Measurements from ENCODE around the gene PKD1L1. TPM values are rescaled to one million over a fixed set of nuclear protein-coding genes. Genes with fewer than 3 reads are reported as not detected.

PKD1L1 gene
- polyA plus RNA-seq, 4 donors = 0.11 to 0.27 (median 0.21) TPM

DNA sequence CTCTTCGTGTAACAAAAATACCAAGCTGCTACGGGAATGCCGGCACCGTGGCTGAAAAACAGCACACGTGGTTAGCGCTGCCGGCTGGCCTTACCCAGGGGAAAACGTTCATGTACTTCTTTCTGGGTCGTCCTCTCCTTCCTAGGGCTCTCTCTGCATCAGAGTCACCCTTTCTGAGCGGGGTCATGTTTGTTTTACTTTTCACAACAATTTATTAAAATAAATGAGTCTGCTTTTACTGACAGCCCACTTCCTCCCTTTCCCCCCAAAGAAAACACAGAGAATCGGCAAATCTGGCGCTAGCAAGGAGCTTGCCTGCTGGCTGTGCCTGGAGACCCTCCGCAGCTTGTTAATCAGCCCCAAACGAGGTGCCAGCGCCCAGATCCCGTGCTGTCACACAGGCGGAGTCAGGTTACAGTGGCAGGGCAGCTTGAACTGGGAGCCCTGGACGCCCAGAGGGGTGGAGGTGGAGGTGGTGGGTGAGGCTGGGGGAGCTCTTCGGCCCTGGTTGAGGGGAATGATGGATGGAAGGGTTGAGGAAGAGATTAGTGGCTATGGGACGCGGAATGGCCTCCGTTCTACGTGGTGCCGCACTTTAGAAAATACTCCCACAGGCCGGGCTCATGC, 204.2 kb downstream of the PKD1L1 start:
- DNase-seq (ENCODE audit: low read depth in 4 of 4, low spot score in 3 of 4) = no peak

DNA sequence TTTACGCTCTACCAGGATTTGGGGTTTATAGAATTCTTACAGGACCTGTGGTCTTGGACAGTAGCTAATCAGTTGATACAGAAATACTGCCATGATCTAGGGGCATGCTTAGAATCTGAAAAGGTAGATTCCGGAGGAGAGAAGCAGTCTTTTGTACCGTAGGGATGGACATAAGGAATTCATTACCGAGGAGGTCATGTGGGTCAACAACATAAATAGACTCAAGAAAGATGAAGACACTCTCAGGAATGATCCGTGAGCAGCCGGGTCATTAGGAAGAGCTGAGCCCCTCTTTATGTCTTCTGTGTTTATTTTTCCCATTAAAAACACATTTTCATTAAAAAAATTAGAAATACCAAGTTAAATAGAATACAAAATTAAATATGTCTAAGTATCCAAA, 206.3 kb downstream of the PKD1L1 start:
- no peak for DNase-seq (ENCODE audit: low read depth in 4 of 4, low spot score in 3 of 4)

GRCh38 chr7:47739891-47740290, 208.4 kb downstream of the PKD1L1 start:
- no peak for DNase-seq (ENCODE audit: low read depth in 4 of 4, low spot score in 3 of 4)

DNA sequence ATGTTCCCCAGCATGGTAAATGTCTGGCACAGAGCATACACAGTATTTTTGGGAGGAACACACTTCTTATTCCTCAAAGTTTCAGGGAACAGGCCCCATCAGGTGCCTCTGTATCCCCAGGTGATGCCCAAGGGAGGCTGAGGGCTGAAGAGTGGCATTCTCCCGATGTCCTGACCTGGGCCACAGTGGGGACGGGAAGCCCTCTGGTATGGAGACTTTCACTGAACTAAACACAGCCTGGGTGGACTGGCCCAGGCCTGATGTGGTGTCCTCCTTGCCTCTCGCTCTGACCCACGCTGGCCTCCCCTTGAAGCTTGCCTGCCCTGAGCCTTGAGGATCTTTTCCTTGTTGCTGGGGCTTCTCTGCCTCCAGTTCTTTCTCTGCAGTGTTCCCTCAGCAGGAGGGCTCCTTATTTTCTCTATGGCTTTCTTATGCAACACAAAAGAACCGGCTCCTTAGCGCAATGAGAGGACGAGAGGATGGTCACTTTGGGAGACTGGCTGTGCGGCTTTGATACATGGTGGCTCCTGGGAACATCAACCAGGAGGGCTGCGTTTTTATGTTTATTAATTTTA, 208.9 kb downstream of the PKD1L1 start:
- no peak for DNase-seq (ENCODE audit: low read depth in 4 of 4, low spot score in 3 of 4)

GRCh38 chr7:47738563-47739166, 209.6 kb downstream of the PKD1L1 start:
- no peak for DNase-seq (ENCODE audit: low read depth in 4 of 4, low spot score in 3 of 4)

GRCh38 chr7:47737601-47738000, 210.7 kb downstream of the PKD1L1 start:
- no peak for DNase-seq (ENCODE audit: low read depth in 4 of 4, low spot score in 3 of 4)

DNA sequence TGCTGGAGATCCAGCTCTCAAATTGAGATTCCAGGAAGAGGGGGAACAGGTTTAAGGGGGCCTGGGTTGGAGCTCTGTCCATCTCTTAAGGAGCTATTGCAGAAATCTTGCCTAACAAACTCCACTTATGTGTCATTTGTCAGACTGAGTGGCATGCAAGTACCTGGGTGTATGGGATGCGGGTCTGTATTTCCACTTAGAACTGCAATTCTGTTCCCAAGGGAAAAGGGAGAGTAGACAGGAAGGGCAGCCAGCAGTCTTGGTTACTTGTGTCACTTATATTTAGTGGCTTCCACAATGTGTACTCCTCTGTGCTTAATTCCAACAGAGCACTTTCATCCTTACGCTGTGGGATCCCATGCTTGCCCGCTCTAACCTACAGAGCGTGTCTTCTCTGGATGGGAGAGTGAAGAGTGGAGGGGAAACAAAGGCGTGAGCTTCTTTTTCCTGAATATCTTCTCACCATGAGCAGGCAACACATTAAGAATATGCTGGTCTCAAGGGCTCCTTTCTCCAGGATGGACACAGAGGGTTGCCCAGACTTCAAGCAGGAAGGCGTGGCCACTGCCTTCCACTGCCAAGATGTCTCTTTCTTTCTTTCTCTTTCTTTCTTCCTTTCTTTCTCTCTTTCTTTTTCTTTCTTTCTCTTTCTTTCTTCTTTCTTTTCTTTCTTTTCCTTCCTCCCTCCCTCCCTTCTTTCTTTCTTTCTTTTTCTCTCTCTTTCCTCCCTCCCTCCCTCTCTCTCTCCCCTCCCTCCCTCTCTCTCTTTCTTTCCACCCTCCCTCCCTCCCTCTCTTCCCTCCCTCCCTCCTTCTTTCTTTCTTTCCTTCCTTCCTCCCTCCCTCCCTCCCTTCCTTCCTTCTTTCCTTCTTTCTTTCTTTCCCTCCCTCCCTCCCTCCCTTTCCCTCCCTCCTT, 212.6 kb downstream of the PKD1L1 start:
- no peak for DNase-seq (ENCODE audit: low read depth in 4 of 4, low spot score in 3 of 4)

- no peak for DNase-seq (ENCODE audit: low read depth in 4 of 4, low spot score in 3 of 4)
Observed at GRCh38 chr7:47734949-47735291, 213.3 kb downstream of the PKD1L1 start.

DNA sequence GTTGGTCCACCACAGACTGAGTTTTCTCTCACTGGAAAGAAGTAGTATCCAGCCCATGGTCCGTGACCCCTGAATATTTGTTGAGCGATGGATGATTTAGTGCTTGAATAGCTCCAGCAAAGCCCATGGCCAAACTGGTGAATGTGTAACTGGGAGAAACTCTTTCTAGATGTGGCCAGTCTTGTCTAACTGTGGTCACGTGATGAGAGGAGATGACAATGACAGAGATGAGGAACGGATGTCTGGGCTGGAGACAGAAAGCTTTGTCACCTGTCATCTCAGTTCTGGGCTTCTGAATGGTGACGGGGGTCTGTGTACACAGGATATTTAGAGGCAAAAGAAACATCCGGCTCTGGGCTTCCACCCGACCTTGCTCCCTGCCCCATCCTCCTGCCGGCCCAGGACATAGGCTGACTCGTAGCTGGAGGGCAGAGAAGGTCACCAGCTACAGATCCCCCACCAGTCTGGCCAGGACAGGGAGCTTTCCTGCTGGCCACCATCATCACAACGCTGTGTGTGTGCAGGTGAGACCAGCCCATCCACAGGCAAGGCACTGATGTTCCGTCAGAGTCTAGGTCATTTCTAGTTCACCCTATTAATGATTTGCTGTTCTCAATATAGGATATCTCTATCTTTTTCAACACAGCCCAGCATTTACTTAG, 213.8 kb downstream of the PKD1L1 start:
- DNase-seq (ENCODE audit: low read depth in 4 of 4, low spot score in 3 of 4) = no peak

DNA sequence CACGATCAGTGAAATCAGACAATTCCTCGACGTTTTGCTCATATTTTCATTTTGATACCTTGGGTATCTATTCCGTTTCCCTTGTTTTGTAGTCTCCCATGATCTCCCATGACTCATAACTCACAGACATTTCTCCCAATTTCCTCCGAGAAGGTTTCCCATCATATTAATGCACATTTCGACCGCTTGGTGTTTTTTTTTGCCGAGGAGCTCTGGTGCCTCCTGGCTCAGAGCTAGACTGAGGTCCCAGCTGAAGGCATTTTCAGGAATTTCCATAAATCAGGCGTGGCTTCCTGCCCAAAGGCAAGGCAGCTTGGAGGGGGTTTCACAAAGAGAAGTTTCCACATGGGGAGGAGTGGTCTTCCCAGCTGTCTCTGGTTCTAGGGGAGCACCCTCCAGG, 218.1 kb downstream of the PKD1L1 start:
- no peak for DNase-seq (ENCODE audit: low read depth in 4 of 4, low spot score in 3 of 4)

- DNase-seq (ENCODE audit: low read depth in 4 of 4, low spot score in 3 of 4) = no peak
Observed at GRCh38 chr7:47726047-47726726, 222.1 kb downstream of the PKD1L1 start.

- DNase-seq (ENCODE audit: low read depth in 4 of 4, low spot score in 3 of 4) = peak in 1 of 4 donors; percentile 54
Observed at GRCh38 chr7:47725031-47725780, 223.1 kb downstream of the PKD1L1 start.

Other genes with a start within 250 kb of the PKD1L1 start
- gene HUS1, start 31.1 kb upstream of the PKD1L1 start, polyA plus RNA-seq (ENCODE audit: insufficient read length in 4 of 4) = 10 to 100 TPM; 19.1 to 25.0 (median 23.3) TPM
- gene SUN3, start 80.6 kb upstream of the PKD1L1 start, polyA plus RNA-seq (ENCODE audit: insufficient read length in 4 of 4) = under 1 TPM in 1 of 4 donors, not detected in 3; 0.12 TPM
- gene C7orf57, start 87.1 kb upstream of the PKD1L1 start, polyA plus RNA-seq (ENCODE audit: insufficient read length in 4 of 4) = under 1 TPM; 0.07 to 0.97 (median 0.77) TPM
- 10 to 100 TPM in 2 of 4 donors, 1 to 10 TPM in 2; 1.2 to 15.9 (median 11.3) TPM for gene UPP1, start 140.8 kb upstream of the PKD1L1 start, polyA plus RNA-seq (ENCODE audit: insufficient read length in 4 of 4)
- 1 to 10 TPM in 1 of 4 donors, under 1 TPM in 3; 0.68 to 1.4 (median 0.92) TPM for gene ABCA13, start 223.0 kb upstream of the PKD1L1 start, polyA plus RNA-seq (ENCODE audit: insufficient read length in 4 of 4)